Measurements from ENCODE around the gene TTR. TPM values are rescaled to one million over a fixed set of nuclear protein-coding genes. Genes with fewer than 3 reads are reported as not detected.

The TTR gene
- total and polyA plus RNA-seq, 4 donors = 0.51 TPM; not detected in 3

GRCh38 chr18:31585991-31586390 lies 5.7 kb upstream of the TTR start:
- no peak for DNase-seq
- H3K4me1 ChIP-seq (ENCODE audit: control insufficient read depth in 1 of 2, insufficient read depth in 2 of 2, low read length in 2 of 2) = no peaks in the 10 kb centered on the region
- ATAC-seq (ENCODE audit: low FRiP score) = no peak
- H3K27me3 ChIP-seq (ENCODE audit: control insufficient read depth in 1 of 2, insufficient read depth in 2 of 2, low read length in 1 of 2) = no peaks in the 10 kb centered on the region
- no peak overlapping the region for H3K27ac ChIP-seq (ENCODE audit: low read depth in 1 of 2, low read length in 2 of 2)
- intact Hi-C loops (cut with DNase I) = no loop called here
- H3K9me3 ChIP-seq (ENCODE audit: control insufficient read depth, low read length) = no peaks in the 10 kb centered on the region
- no peaks in the 10 kb centered on the region for H3K36me3 ChIP-seq (ENCODE audit: control insufficient read depth in 1 of 2, insufficient read depth in 2 of 2, low read length in 1 of 2)
- H3K4me3 ChIP-seq (ENCODE audit: low read length in 2 of 2) = no peak overlapping the region
- WGBS, 2 donors = 89 to 95% methylated on average over 5 of the region's 5 CpGs

- no peak overlapping the region for H3K27ac ChIP-seq (ENCODE audit: low read depth in 1 of 2, low read length in 2 of 2)
- no peaks in the 10 kb centered on the region for H3K36me3 ChIP-seq (ENCODE audit: control insufficient read depth in 1 of 2, insufficient read depth in 2 of 2, low read length in 1 of 2)
- H3K4me1 ChIP-seq (ENCODE audit: control insufficient read depth in 1 of 2, insufficient read depth in 2 of 2, low read length in 2 of 2) = no peaks in the 10 kb centered on the region
- no peak for DNase-seq
- H3K9me3 ChIP-seq (ENCODE audit: control insufficient read depth, low read length) = no peaks in the 10 kb centered on the region
- ATAC-seq (ENCODE audit: low FRiP score) = no peak
- H3K4me3 ChIP-seq (ENCODE audit: low read length in 2 of 2) = no peak overlapping the region
- 70 to 80% methylated on average over 5 of the region's 5 CpGs for WGBS, 2 donors
- no peaks in the 10 kb centered on the region for H3K27me3 ChIP-seq (ENCODE audit: control insufficient read depth in 1 of 2, insufficient read depth in 2 of 2, low read length in 1 of 2)
- intact Hi-C loops (cut with DNase I) = no loop called here
Observed at GRCh38 chr18:31586616-31587015, 5.1 kb upstream of the TTR start.

- H3K9me3 ChIP-seq (ENCODE audit: control insufficient read depth, low read length) = no peaks in the 10 kb centered on the region
- no peak overlapping the region for H3K27ac ChIP-seq (ENCODE audit: low read depth in 1 of 2, low read length in 2 of 2)
- no peak overlapping the region for H3K4me3 ChIP-seq (ENCODE audit: low read length in 2 of 2)
- ATAC-seq (ENCODE audit: low FRiP score) (no peak), DNase-seq (no peak)
- intact Hi-C loops (cut with DNase I) = no loop called here
- 80 to 86% methylated on average over 4 of the region's 4 CpGs for WGBS, 2 donors
- no peaks in the 10 kb centered on the region for H3K36me3 ChIP-seq (ENCODE audit: control insufficient read depth in 1 of 2, insufficient read depth in 2 of 2, low read length in 1 of 2)
- no peaks in the 10 kb centered on the region for H3K4me1 ChIP-seq (ENCODE audit: control insufficient read depth in 1 of 2, insufficient read depth in 2 of 2, low read length in 2 of 2)
- no peaks in the 10 kb centered on the region for H3K27me3 ChIP-seq (ENCODE audit: control insufficient read depth in 1 of 2, insufficient read depth in 2 of 2, low read length in 1 of 2)
Observed at GRCh38 chr18:31587529-31587928, 4.1 kb upstream of the TTR start.

- DNase-seq (no peak), ATAC-seq (ENCODE audit: low FRiP score) (no peak)
- no peaks in the 10 kb centered on the region for H3K9me3 ChIP-seq (ENCODE audit: control insufficient read depth, low read length)
- intact Hi-C loops (cut with DNase I) = no loop called here
- no peak overlapping the region for H3K27ac ChIP-seq (ENCODE audit: low read depth in 1 of 2, low read length in 2 of 2)
- WGBS, 2 donors = 82 to 89% methylated on average over 8 of the region's 8 CpGs
- H3K4me1 ChIP-seq (ENCODE audit: control insufficient read depth in 1 of 2, insufficient read depth in 2 of 2, low read length in 2 of 2) = no peaks in the 10 kb centered on the region
- H3K4me3 ChIP-seq (ENCODE audit: low read length in 2 of 2) = no peak overlapping the region
- no peaks in the 10 kb centered on the region for H3K36me3 ChIP-seq (ENCODE audit: control insufficient read depth in 1 of 2, insufficient read depth in 2 of 2, low read length in 1 of 2)
- H3K27me3 ChIP-seq (ENCODE audit: control insufficient read depth in 1 of 2, insufficient read depth in 2 of 2, low read length in 1 of 2) = no peaks in the 10 kb centered on the region
Observed at GRCh38 chr18:31590570-31590969, 1.1 kb upstream of the TTR start.

- no peaks in the 10 kb centered on the region for H3K4me1 ChIP-seq (ENCODE audit: control insufficient read depth in 1 of 2, insufficient read depth in 2 of 2, low read length in 2 of 2)
- DNase-seq (no peak), ATAC-seq (ENCODE audit: low FRiP score) (no peak)
- H3K4me3 ChIP-seq (ENCODE audit: low read length in 2 of 2) = no peak overlapping the region
- no peaks in the 10 kb centered on the region for H3K9me3 ChIP-seq (ENCODE audit: control insufficient read depth, low read length)
- WGBS, 2 donors = 62 to 69% methylated on average over 2 of the region's 2 CpGs
- no peaks in the 10 kb centered on the region for H3K36me3 ChIP-seq (ENCODE audit: control insufficient read depth in 1 of 2, insufficient read depth in 2 of 2, low read length in 1 of 2)
- intact Hi-C loops (cut with DNase I) = no loop called here
- H3K27ac ChIP-seq (ENCODE audit: low read depth in 1 of 2, low read length in 2 of 2) = no peak overlapping the region
- H3K27me3 ChIP-seq (ENCODE audit: control insufficient read depth in 1 of 2, insufficient read depth in 2 of 2, low read length in 1 of 2) = no peaks in the 10 kb centered on the region
Observed at GRCh38 chr18:31591113-31591512, 564 bp upstream of the TTR start.

GRCh38 chr18:31592506-31593157 lies 955 bp downstream of the TTR start:
- DNase-seq (no peak), ATAC-seq (ENCODE audit: low FRiP score) (no peak)
- H3K4me3 ChIP-seq (ENCODE audit: low read length in 2 of 2) = no peak overlapping the region
- intact Hi-C loops (cut with DNase I) = no loop called here
- H3K36me3 ChIP-seq (ENCODE audit: control insufficient read depth in 1 of 2, insufficient read depth in 2 of 2, low read length in 1 of 2) = no peaks in the 10 kb centered on the region
- 61 to 69% methylated on average over 10 of the region's 10 CpGs for WGBS, 2 donors
- H3K9me3 ChIP-seq (ENCODE audit: control insufficient read depth, low read length) = no peaks in the 10 kb centered on the region
- no peaks in the 10 kb centered on the region for H3K27me3 ChIP-seq (ENCODE audit: control insufficient read depth in 1 of 2, insufficient read depth in 2 of 2, low read length in 1 of 2)
- H3K27ac ChIP-seq (ENCODE audit: low read depth in 1 of 2, low read length in 2 of 2) = no peak overlapping the region
- H3K4me1 ChIP-seq (ENCODE audit: control insufficient read depth in 1 of 2, insufficient read depth in 2 of 2, low read length in 2 of 2) = no peaks in the 10 kb centered on the region

- H3K36me3 ChIP-seq (ENCODE audit: control insufficient read depth in 1 of 2, insufficient read depth in 2 of 2, low read length in 1 of 2) = no peaks in the 10 kb centered on the region
- no peak for ATAC-seq (ENCODE audit: low FRiP score)
- WGBS, 2 donors = 62 to 73% methylated on average over 5 of the region's 5 CpGs
- H3K9me3 ChIP-seq (ENCODE audit: control insufficient read depth, low read length) = no peaks in the 10 kb centered on the region
- no peaks in the 10 kb centered on the region for H3K4me1 ChIP-seq (ENCODE audit: control insufficient read depth in 1 of 2, insufficient read depth in 2 of 2, low read length in 2 of 2)
- H3K27me3 ChIP-seq (ENCODE audit: control insufficient read depth in 1 of 2, insufficient read depth in 2 of 2, low read length in 1 of 2) = no peaks in the 10 kb centered on the region
- intact Hi-C loops (cut with DNase I) = no loop called here
- H3K4me3 ChIP-seq (ENCODE audit: low read length in 2 of 2) = no peak overlapping the region
- no peak overlapping the region for H3K27ac ChIP-seq (ENCODE audit: low read depth in 1 of 2, low read length in 2 of 2)
- DNase-seq = no peak
Observed at GRCh38 chr18:31595121-31595771, 3.6 kb downstream of the TTR start.

- intact Hi-C loops (cut with DNase I) = no loop called here
- H3K4me1 ChIP-seq (ENCODE audit: control insufficient read depth in 1 of 2, insufficient read depth in 2 of 2, low read length in 2 of 2) = no peaks in the 10 kb centered on the region
Observed at GRCh38 chr18:31596081-31596872, 4.6 kb downstream of the TTR start.

More at GRCh38 chr18:31596081-31596872, 4.6 kb downstream of the TTR start:
- 86 to 88% methylated on average over 9 of the region's 9 CpGs for WGBS, 2 donors
- Histone ChIP-seq H3K4me3 (ENCODE audit: low read length in 2 of 2) (no peak overlapping the region), H3K9me3 (ENCODE audit: control insufficient read depth, low read length) (no peaks in the 10 kb centered on the region), H3K27ac (ENCODE audit: low read depth in 1 of 2, low read length in 2 of 2) (no peak overlapping the region), H3K36me3 (ENCODE audit: control insufficient read depth in 1 of 2, insufficient read depth in 2 of 2, low read length in 1 of 2) (no peaks in the 10 kb centered on the region), H3K27me3 (ENCODE audit: control insufficient read depth in 1 of 2, insufficient read depth in 2 of 2, low read length in 1 of 2) (no peaks in the 10 kb centered on the region)
- DNase-seq (no peak), ATAC-seq (ENCODE audit: low FRiP score) (no peak)
